H1 (cell line): ENCODE data around the gene SYMPK. TPM values are rescaled to one million over a fixed set of nuclear protein-coding genes. Genes with fewer than 3 reads are reported as not detected.

ENCODE experiments used
- BCL11A ChIP-seq, 2 experiments: IDR thresholded peaks; one replicate each; pipeline ENCODE4 v1.6.1; 2011; ENCODE audit warnings: low read depth in 2 of 2, low read length in 2 of 2, mild to moderate bottlenecking in 2 of 2
- polyA plus RNA-seq, 7 experiments: library from polyadenylated mRNA; depleted of rRNA in 3 of 7; stranded (reverse) in 5 of 7; unstranded in 2 of 7; fragments of >200 nt in 5 of 7; fragments of 200-250 nt in 2 of 7; gene quantifications; 1 replicate in 5 of 7; 2 replicates in 1 of 7; 4 replicates in 1 of 7; pipeline versions ENCODE4 v1.2.1 to v1.2.3, GENCODE V29; 2011 to 2013; ENCODE audit warnings: missing spikeins in 2 of 7, mixed read lengths in 2 of 7
- total RNA-seq: library from RNA; stranded (reverse); fragmentation: NEBNext Ultra II Directional; extraction: Animal tissue kit (Norgen Biotek cat#: 25700); gene quantifications from 2 replicates; pipeline ENCODE4 v1.2.1, GENCODE V29; 2021

SYMPK gene
- total and polyA plus RNA-seq, 2 of the 8 experiments (the other 6 are each of a cell fraction or from before 2014, with no cell fraction given): 93.6 to 99.5 TPM

DNA sequence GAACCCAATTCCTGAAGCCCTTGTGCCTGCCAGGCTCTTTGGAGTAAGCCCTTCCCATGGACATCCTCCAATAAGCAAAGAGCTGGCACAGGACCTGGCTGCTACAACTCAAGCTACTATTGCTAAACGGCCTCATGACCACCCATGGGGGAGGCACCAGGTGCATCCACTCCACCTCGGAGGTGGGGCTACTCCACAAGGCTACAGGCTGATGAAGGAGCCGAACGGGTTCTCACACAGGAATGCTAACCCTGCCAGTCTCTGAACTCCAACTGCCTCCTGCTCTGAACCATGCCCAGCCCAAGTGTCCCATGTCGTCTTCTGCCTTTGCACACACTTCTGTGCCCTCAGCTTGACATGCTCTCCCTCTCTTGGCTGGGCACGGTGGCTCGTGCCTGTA is 10.0 kb downstream of the SYMPK start (continued):
- no peak for TF ChIP-seq BCL11A (IDR thresholded peaks at IDR 0.05; ENCODE audit: low read depth in 2 of 2, low read length in 2 of 2)
